Measurements from ENCODE around the gene BRD1. TPM values are rescaled to one million over a fixed set of nuclear protein-coding genes. Genes with fewer than 3 reads are reported as not detected.

Gene BRD1
- total RNA-seq, 1 donor = 23.5 TPM

- Histone ChIP-seq H3K4me2 (ENCODE audit: insufficient read depth, low read length) (no peak overlapping the region), H4K20me1 (ENCODE audit: insufficient read depth, low read length) (peaks cover 81% of the 10 kb centered on the region), H3K4me1 (ENCODE audit: insufficient read depth, low read length) (no peaks in the 10 kb centered on the region), H3K79me2 (ENCODE audit: insufficient read depth, low read length) (peaks cover 96% of the 10 kb centered on the region), H3K9me3 (ENCODE audit: low read depth, low read length) (no peaks in the 10 kb centered on the region), H3K4me3 (ENCODE audit: insufficient read depth, low read length) (no peak overlapping the region), H3K27me3 (ENCODE audit: insufficient read depth, low read length) (no peaks in the 10 kb centered on the region), H2AFZ (ENCODE audit: low read length) (no peak overlapping the region), H3K36me3 (ENCODE audit: insufficient read depth, low read length) (peaks cover 35% of the 10 kb centered on the region), H3K27ac (ENCODE audit: low read depth, low read length) (no peak overlapping the region)
- DNase-seq (ENCODE audit: insufficient read length, low spot score, missing footprints) = no peak
- no peak for TF ChIP-seq CTCF (IDR thresholded peaks at IDR 0.05; ENCODE audit: extremely low read depth, low read depth, low read length)
Observed at GRCh38 chr22:49801391-49802060, 26.1 kb downstream of the BRD1 start.

GRCh38 chr22:49800408-49801238, 27.1 kb downstream of the BRD1 start:
- no peak for TF ChIP-seq CTCF (IDR thresholded peaks at IDR 0.05; ENCODE audit: extremely low read depth, low read depth, low read length)
- H3K4me3 ChIP-seq (ENCODE audit: insufficient read depth, low read length) = no peak overlapping the region
- peaks cover 40% of the 10 kb centered on the region for H3K36me3 ChIP-seq (ENCODE audit: insufficient read depth, low read length)

GRCh38 chr22:49799431-49800075, 28.1 kb downstream of the BRD1 start:
- H3K4me3 ChIP-seq (ENCODE audit: insufficient read depth, low read length) = no peak overlapping the region
- peaks cover 51% of the 10 kb centered on the region for H3K36me3 ChIP-seq (ENCODE audit: insufficient read depth, low read length)
- no peak for DNase-seq (ENCODE audit: insufficient read length, low spot score, missing footprints)
- TF ChIP-seq CTCF (IDR thresholded peaks at IDR 0.05; ENCODE audit: extremely low read depth, low read depth, low read length) = no peak
- peaks cover 91% of the 10 kb centered on the region for H3K79me2 ChIP-seq (ENCODE audit: insufficient read depth, low read length)
- H3K9me3 ChIP-seq (ENCODE audit: low read depth, low read length) = no peaks in the 10 kb centered on the region
- no peak overlapping the region for H2AFZ ChIP-seq (ENCODE audit: low read length)
- no peak overlapping the region for H3K4me2 ChIP-seq (ENCODE audit: insufficient read depth, low read length)
- no peaks in the 10 kb centered on the region for H3K4me1 ChIP-seq (ENCODE audit: insufficient read depth, low read length)
- H3K27ac ChIP-seq (ENCODE audit: low read depth, low read length) = no peak overlapping the region
- H3K27me3 ChIP-seq (ENCODE audit: insufficient read depth, low read length) = no peaks in the 10 kb centered on the region
- peaks cover 80% of the 10 kb centered on the region for H4K20me1 ChIP-seq (ENCODE audit: insufficient read depth, low read length)

More at GRCh38 chr22:49800408-49801238, 27.1 kb downstream of the BRD1 start:
- Histone ChIP-seq H4K20me1 (ENCODE audit: insufficient read depth, low read length) (peaks cover 79% of the 10 kb centered on the region), H3K27me3 (ENCODE audit: insufficient read depth, low read length) (no peaks in the 10 kb centered on the region), H3K79me2 (ENCODE audit: insufficient read depth, low read length) (peaks cover 92% of the 10 kb centered on the region), H3K4me1 (ENCODE audit: insufficient read depth, low read length) (no peaks in the 10 kb centered on the region), H3K27ac (ENCODE audit: low read depth, low read length) (no peak overlapping the region), H2AFZ (ENCODE audit: low read length) (no peak overlapping the region), H3K9me3 (ENCODE audit: low read depth, low read length) (no peaks in the 10 kb centered on the region), H3K4me2 (ENCODE audit: insufficient read depth, low read length) (no peak overlapping the region)
- no peak for DNase-seq (ENCODE audit: insufficient read length, low spot score, missing footprints)

All from osteoblast (primary cell).